Measurements from ENCODE around the gene SYT17.

DNA sequence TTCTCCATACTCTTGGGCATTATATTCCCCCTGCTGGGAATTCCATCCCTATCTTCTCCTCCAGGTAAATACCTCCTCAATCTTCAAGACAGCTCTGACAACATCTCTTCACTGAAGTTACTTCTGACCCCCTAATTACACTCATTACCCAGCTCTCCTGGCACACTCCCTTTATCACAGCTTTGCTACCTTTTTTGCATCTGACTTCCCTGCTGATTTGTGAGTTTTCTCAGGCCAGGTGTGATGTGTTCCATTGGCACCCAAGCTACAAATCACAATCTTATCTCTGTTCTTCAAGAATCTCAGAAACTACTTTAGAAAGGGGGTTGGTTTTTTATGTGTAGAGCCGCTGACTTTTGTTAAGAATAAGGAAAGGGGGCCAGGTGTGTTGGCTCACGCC is 131.5 kb downstream of the SYT17 start:
- TF ChIP-seq, protein P1, sequence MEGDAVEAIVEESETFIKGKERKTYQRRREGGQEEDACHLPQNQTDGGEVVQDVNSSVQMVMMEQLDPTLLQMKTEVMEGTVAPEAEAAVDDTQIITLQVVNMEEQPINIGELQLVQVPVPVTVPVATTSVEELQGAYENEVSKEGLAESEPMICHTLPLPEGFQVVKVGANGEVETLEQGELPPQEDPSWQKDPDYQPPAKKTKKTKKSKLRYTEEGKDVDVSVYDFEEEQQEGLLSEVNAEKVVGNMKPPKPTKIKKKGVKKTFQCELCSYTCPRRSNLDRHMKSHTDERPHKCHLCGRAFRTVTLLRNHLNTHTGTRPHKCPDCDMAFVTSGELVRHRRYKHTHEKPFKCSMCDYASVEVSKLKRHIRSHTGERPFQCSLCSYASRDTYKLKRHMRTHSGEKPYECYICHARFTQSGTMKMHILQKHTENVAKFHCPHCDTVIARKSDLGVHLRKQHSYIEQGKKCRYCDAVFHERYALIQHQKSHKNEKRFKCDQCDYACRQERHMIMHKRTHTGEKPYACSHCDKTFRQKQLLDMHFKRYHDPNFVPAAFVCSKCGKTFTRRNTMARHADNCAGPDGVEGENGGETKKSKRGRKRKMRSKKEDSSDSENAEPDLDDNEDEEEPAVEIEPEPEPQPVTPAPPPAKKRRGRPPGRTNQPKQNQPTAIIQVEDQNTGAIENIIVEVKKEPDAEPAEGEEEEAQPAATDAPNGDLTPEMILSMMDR (optimal IDR thresholded peaks at IDR 0.05 in 1 of 3, IDR thresholded peaks at IDR 0.05 in 1 of 3, conservative IDR thresholded peaks at IDR 0.05 in 1 of 3; ENCODE audit: extremely low read depth in 1 of 3, insufficient read depth in 2 of 3, low read length in 3 of 3): no peak
- no peak for TF ChIP-seq EZH2 (IDR thresholded peaks at IDR 0.05; ENCODE audit: low read length)
